ENCODE data around the gene LSM14A.

Gene LSM14A

DNA sequence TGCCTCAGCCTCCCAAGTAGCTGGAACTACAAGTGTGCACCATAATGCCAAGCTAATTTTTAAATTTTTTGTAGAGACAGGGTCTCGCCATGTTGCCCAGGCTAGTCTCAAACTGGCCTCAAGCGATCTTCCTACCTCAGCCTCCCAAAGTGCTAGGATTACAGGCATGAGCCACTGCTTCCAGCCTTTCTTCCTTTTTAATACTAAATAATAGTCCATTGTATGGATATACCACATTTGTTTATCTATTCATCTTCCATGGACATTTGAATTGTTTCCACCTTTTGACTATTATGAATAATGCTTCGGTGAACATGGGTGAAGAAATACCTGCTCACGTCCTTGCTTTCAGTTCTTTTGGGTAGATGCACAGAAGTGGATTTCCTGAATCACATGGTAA, 106.5 kb downstream of the LSM14A start:
- in situ Hi-C loops (cut with MboI; ENCODE audit: low sequenced_read_pairs), result no loop called here
